Lower leg skin (tissue), 4 donors: ENCODE results near the gene SLC15A3. TPM values are rescaled to one million over a fixed set of nuclear protein-coding genes. Genes with fewer than 3 reads are reported as not detected.

Experiments used
- DNase-seq, 2 donors: peaks; one replicate each; pipeline ENCODE4 v3.0.0-alpha.2; 2019; ENCODE audit warnings: low spot score in 2 of 2
- H3K4me3 ChIP-seq: fragments of 200-600 bp; sonication (generic); 2 replicates; pipeline ENCODE4 v1.5.1; 2017; ENCODE audit warnings: mild to moderate bottlenecking, low read depth; ENCODE audit not compliant: poor library complexity, severe bottlenecking
- CTCF ChIP-seq, 3 donors: fragments of 450-650 bp; IDR thresholded peaks; one replicate each; pipeline ENCODE4 v1.5.1; 2016; ENCODE audit warnings: antibody characterized with exemption in 3 of 3, mild to moderate bottlenecking in 3 of 3, moderate library complexity in 2 of 3
- POLR2A ChIP-seq, 2 donors: fragments of 450-650 bp; IDR thresholded peaks; one replicate each; pipeline ENCODE4 v1.6.1; 2016 to 2017; ENCODE audit warnings: antibody characterized with exemption in 2 of 2, mild to moderate bottlenecking in 1 of 2, moderate library complexity in 1 of 2
- WGBS, 2 donors: methylation state at CpG; one replicate each; pipeline ENCODE4 v1.1.5; 2018; 5-methylcytosine and 5-hydroxymethylcytosine counted together
- intact Hi-C: fragments of 100-400 bp; cut with DNase I; formaldehyde crosslinking; loops from one replicate; pipeline ENCODE4 v1.15.0; 2023; ENCODE audit warnings: low total_unique reads
- total RNA-seq, 4 donors: library from RNA; depleted of rRNA; stranded (reverse); fragments of >200 nt; gene quantifications; one replicate each; pipeline ENCODE4 v1.1.0, GENCODE V29; 2016

SLC15A3 gene
- total RNA-seq, 4 donors from 2014 or later = 4.4 to 7.4 (median 5.4) TPM

GRCh38 chr11:60908803-60909202 lies 43.2 kb downstream of the SLC15A3 start:
- 3 to 23% methylated on average over 1 of the region's 1 CpG for WGBS, 2 donors
- DNase-seq = no peak
- H3K4me3 ChIP-seq = no peak overlapping the region
- no peak for TF ChIP-seq CTCF (IDR thresholded peaks at IDR 0.05)
- TF ChIP-seq POLR2A (IDR thresholded peaks at IDR 0.05) = no peak
- intact Hi-C loops = no loop called here

- TF ChIP-seq POLR2A (IDR thresholded peaks at IDR 0.05) = no peak
- no peak for TF ChIP-seq CTCF (IDR thresholded peaks at IDR 0.05)
- peak within 1 kb of the TSS; percentile 98 for H3K4me3 ChIP-seq
- 0% methylated on average over 38 to 61 of the region's 75 CpGs for WGBS, 2 donors
- DNase-seq = peak; percentile 97 to 99
- intact Hi-C loops = no loop called here
These were observed 45.6 kb downstream of the SLC15A3 start, which contains the start of gene PRPF19 for GRCh38 chr11:60906132-60906972. TSS of gene PRPF19 (minus strand) at chr11:60906585. CDS start at chr11:60906382, 203 bp downstream.

- H3K4me3 ChIP-seq = peak overlapping the region; percentile 98
- intact Hi-C loops = no loop called here
- 2 to 3% methylated on average over 16 of the region's 16 CpGs for WGBS, 2 donors
- DNase-seq = no peak
- no peak for TF ChIP-seq POLR2A (IDR thresholded peaks at IDR 0.05)
- no peak for TF ChIP-seq CTCF (IDR thresholded peaks at IDR 0.05)
These were observed 46.3 kb downstream of the SLC15A3 start for GRCh38 chr11:60905551-60906113.

GRCh38 chr11:60905047-60905446 lies 46.9 kb downstream of the SLC15A3 start:
- TF ChIP-seq POLR2A (IDR thresholded peaks at IDR 0.05) = no peak
- no peak for TF ChIP-seq CTCF (IDR thresholded peaks at IDR 0.05)
- WGBS, 2 donors = 31% methylated on average over 6 of the region's 6 CpGs
- H3K4me3 ChIP-seq = no peak overlapping the region
- DNase-seq = no peak
- intact Hi-C loops = no loop called here

- 90% methylated on average over 11 of the region's 11 CpGs for WGBS, 2 donors
- no peak overlapping the region for H3K4me3 ChIP-seq
- no peak for DNase-seq
- intact Hi-C loops = loop anchor here (5.0 kb wide), 1 partner anchor 70 kb away; no protein-coding TSS in a partner anchor
- no peak for TF ChIP-seq CTCF (IDR thresholded peaks at IDR 0.05)
- no peak for TF ChIP-seq POLR2A (IDR thresholded peaks at IDR 0.05)
These were observed 49.4 kb downstream of the SLC15A3 start for GRCh38 chr11:60902625-60903024.
